HepG2 (cell line): ENCODE results near the gene ALPK3. TPM values are rescaled to one million over a fixed set of nuclear protein-coding genes. Genes with fewer than 3 reads are reported as not detected.
A peak's percentile ranks its signal among the peaks of the same experiment; 100 is the strongest.

ENCODE experiments used
- BRCA1 ChIP-seq: sonication (generic); formaldehyde crosslinking; IDR thresholded peaks from 2 replicates; pipeline ENCODE4 v1.4.0; 2020; ENCODE audit warnings: missing genetic modification reagents
- DNMT1 ChIP-seq: sonication (generic); formaldehyde crosslinking; IDR thresholded peaks from 2 replicates; pipeline ENCODE4 v1.5.1; 2020; ENCODE audit warnings: mild to moderate bottlenecking, missing genetic modification reagents
- DRAP1 ChIP-seq: IDR thresholded peaks from 2 replicates; pipeline ENCODE4 v1.6.1; 2016; ENCODE audit warnings: missing genetic modification reagents, missing compliant biosample characterization
- ETV5 ChIP-seq: IDR thresholded peaks from 2 replicates; pipeline ENCODE4 v1.6.1; 2018; ENCODE audit warnings: missing biosample characterization, missing genetic modification reagents, inconsistent platforms, borderline replicate concordance
- FOXJ3 ChIP-seq: sonication (generic); formaldehyde crosslinking; IDR thresholded peaks from 2 replicates; pipeline ENCODE4 v1.4.0; 2020; ENCODE audit warnings: missing genetic modification reagents, mild to moderate bottlenecking, borderline replicate concordance
- GPN1 ChIP-seq: sonication (generic); formaldehyde crosslinking; IDR thresholded peaks from 2 replicates; pipeline ENCODE4 v1.5.1; 2020; ENCODE audit warnings: missing genetic modification reagents, borderline replicate concordance
- HMG20A ChIP-seq: IDR thresholded peaks from 2 replicates; pipeline ENCODE4 v1.6.1; 2016; ENCODE audit warnings: borderline replicate concordance
- HNF1B ChIP-seq: sonication (generic); formaldehyde crosslinking; IDR thresholded peaks from 2 replicates; pipeline ENCODE4 v1.5.1; 2020; ENCODE audit warnings: mild to moderate bottlenecking, moderate library complexity, missing genetic modification reagents
- HNRNPL ChIP-seq: fragments of 200-400 bp; formaldehyde crosslinking; IDR thresholded peaks from 2 replicates; pipeline ENCODE4 v1.6.1; 2017; ENCODE audit warnings: mild to moderate bottlenecking, low read depth, low read length
- MAFF ChIP-seq: IDR thresholded peaks from 2 replicates; pipeline ENCODE4 v1.6.1; 2011; ENCODE audit warnings: low read depth, low read length, improper control_type of control experiment
- NCOA2 ChIP-seq: sonication (generic); formaldehyde crosslinking; IDR thresholded peaks from 2 replicates; pipeline ENCODE4 v1.8.0; 2022; ENCODE audit warnings: inconsistent platforms
- NONO ChIP-seq, 2 experiments: fragments of 450-650 bp in 1 of 2; sonication (generic) in 1 of 2; formaldehyde crosslinking in 1 of 2; IDR thresholded peaks in 1 of 2; conservative IDR thresholded peaks in 1 of 2; 2 replicates each; pipeline versions ENCODE4 v1.6.1 to v1.8.0; 2017 to 2022; ENCODE audit warnings: mild to moderate bottlenecking in 1 of 2, missing genetic modification reagents in 1 of 2, moderate library complexity in 1 of 2
- RFX1 ChIP-seq: fragments of 450-650 bp; IDR thresholded peaks from 2 replicates; pipeline ENCODE4 v1.6.1; 2017
- SAFB2 ChIP-seq: sonication (generic); formaldehyde crosslinking; IDR thresholded peaks from 2 replicates; pipeline ENCODE4 v1.5.1; 2020; ENCODE audit warnings: missing genetic modification reagents, low read depth, mild to moderate bottlenecking, borderline replicate concordance
- SIX1 ChIP-seq: sonication (generic); formaldehyde crosslinking; IDR thresholded peaks from 2 replicates; pipeline ENCODE4 v1.4.0; 2020; ENCODE audit warnings: missing genetic modification reagents, borderline replicate concordance
- SMAD1 ChIP-seq: sonication (generic); formaldehyde crosslinking; IDR thresholded peaks from 2 replicates; pipeline ENCODE4 v1.4.0; 2020; ENCODE audit warnings: missing genetic modification reagents, low read depth, mild to moderate bottlenecking, borderline replicate concordance
- SP2 ChIP-seq: sonication (generic); formaldehyde crosslinking; IDR thresholded peaks from 2 replicates; pipeline ENCODE4 v1.5.1; 2020; ENCODE audit warnings: mild to moderate bottlenecking, missing genetic modification reagents
- ZC3H4 ChIP-seq: sonication (generic); formaldehyde crosslinking; IDR thresholded peaks from 2 replicates; pipeline ENCODE4 v1.4.0; 2020; ENCODE audit warnings: missing genetic modification reagents, borderline replicate concordance
- ZFX ChIP-seq: sonication (generic); formaldehyde crosslinking; IDR thresholded peaks from 2 replicates; pipeline ENCODE4 v1.4.0; 2020; ENCODE audit warnings: mild to moderate bottlenecking, low read depth, missing genetic modification reagents, moderate library complexity
- ZNF263 ChIP-seq: sonication (generic); formaldehyde crosslinking; IDR thresholded peaks from 2 replicates; pipeline ENCODE4 v1.4.0; 2020; ENCODE audit warnings: missing genetic modification reagents
- polyA plus RNA-seq, 8 experiments: library from polyadenylated mRNA; depleted of rRNA in 3 of 8; stranded (reverse) in 7 of 8; unstranded in 1 of 8; fragments of >200 nt; fragmentation: Illumina TruSeq in 4 of 8; extraction: Trizol in 4 of 8; gene quantifications; 2 replicates each; pipeline versions ENCODE4 v1.2.1 to v1.2.3, GENCODE V29; 2011 to 2016; ENCODE audit warnings: low read depth in 4 of 8, missing spikeins in 1 of 8, mixed read lengths in 1 of 8; ENCODE audit not compliant: insufficient read depth in 1 of 8
- total RNA-seq, 5 experiments: library from RNA; depleted of rRNA; stranded (reverse); fragments of >200 nt; fragmentation: Illumina TruSeq; extraction: Trizol; gene quantifications; 2 replicates each; pipeline ENCODE4 v1.2.3, GENCODE V29; 2016; ENCODE audit warnings: low read depth in 1 of 5
- TF ChIP-seq, protein P1 (sequence below): sonication (generic); formaldehyde crosslinking; IDR thresholded peaks from 2 replicates; pipeline ENCODE4 v1.4.0; 2020; ENCODE audit warnings: missing genetic modification reagents
- TF ChIP-seq, protein P2 (sequence below): sonication (generic); formaldehyde crosslinking; IDR thresholded peaks from 2 replicates; pipeline ENCODE4 v1.4.0; 2020; ENCODE audit warnings: missing genetic modification reagents

Gene ALPK3
- total and polyA plus RNA-seq, 2 of the 13 experiments (the other 11 are each of a cell fraction or from before 2014, with no cell fraction given): 0.04 to 0.42 TPM

GRCh38 chr15:84908564-84908963 lies 91.4 kb downstream of the ALPK3 start (continued):
- TF ChIP-seq DRAP1: no peak
- no peak for TF ChIP-seq BRCA1
- peak; percentile 43; the same call in 1 of the 2 replicates for TF ChIP-seq SMAD1 (CRISPR knock-in tag)
- TF ChIP-seq NONO (IDR thresholded peaks at IDR 0.05): no peak
- no peak for TF ChIP-seq NONO (CRISPR knock-in tag; conservative IDR thresholded peaks at IDR 0.05)
- TF ChIP-seq ZNF263 (CRISPR knock-in tag): peak; percentile 93
- peak; percentile 50; the same call in 1 of the 2 replicates for TF ChIP-seq ZFX (CRISPR knock-in tag)
- TF ChIP-seq MAFF: no peak
- no peak for TF ChIP-seq ZC3H4 (CRISPR knock-in tag)
- TF ChIP-seq ETV5 (CRISPR knock-in tag): peak; percentile 41; the same call in 1 of the 2 replicates
- TF ChIP-seq NCOA2 (CRISPR knock-in tag): no peak
- no peak for TF ChIP-seq SAFB2 (CRISPR knock-in tag)
- TF ChIP-seq, protein P1, sequence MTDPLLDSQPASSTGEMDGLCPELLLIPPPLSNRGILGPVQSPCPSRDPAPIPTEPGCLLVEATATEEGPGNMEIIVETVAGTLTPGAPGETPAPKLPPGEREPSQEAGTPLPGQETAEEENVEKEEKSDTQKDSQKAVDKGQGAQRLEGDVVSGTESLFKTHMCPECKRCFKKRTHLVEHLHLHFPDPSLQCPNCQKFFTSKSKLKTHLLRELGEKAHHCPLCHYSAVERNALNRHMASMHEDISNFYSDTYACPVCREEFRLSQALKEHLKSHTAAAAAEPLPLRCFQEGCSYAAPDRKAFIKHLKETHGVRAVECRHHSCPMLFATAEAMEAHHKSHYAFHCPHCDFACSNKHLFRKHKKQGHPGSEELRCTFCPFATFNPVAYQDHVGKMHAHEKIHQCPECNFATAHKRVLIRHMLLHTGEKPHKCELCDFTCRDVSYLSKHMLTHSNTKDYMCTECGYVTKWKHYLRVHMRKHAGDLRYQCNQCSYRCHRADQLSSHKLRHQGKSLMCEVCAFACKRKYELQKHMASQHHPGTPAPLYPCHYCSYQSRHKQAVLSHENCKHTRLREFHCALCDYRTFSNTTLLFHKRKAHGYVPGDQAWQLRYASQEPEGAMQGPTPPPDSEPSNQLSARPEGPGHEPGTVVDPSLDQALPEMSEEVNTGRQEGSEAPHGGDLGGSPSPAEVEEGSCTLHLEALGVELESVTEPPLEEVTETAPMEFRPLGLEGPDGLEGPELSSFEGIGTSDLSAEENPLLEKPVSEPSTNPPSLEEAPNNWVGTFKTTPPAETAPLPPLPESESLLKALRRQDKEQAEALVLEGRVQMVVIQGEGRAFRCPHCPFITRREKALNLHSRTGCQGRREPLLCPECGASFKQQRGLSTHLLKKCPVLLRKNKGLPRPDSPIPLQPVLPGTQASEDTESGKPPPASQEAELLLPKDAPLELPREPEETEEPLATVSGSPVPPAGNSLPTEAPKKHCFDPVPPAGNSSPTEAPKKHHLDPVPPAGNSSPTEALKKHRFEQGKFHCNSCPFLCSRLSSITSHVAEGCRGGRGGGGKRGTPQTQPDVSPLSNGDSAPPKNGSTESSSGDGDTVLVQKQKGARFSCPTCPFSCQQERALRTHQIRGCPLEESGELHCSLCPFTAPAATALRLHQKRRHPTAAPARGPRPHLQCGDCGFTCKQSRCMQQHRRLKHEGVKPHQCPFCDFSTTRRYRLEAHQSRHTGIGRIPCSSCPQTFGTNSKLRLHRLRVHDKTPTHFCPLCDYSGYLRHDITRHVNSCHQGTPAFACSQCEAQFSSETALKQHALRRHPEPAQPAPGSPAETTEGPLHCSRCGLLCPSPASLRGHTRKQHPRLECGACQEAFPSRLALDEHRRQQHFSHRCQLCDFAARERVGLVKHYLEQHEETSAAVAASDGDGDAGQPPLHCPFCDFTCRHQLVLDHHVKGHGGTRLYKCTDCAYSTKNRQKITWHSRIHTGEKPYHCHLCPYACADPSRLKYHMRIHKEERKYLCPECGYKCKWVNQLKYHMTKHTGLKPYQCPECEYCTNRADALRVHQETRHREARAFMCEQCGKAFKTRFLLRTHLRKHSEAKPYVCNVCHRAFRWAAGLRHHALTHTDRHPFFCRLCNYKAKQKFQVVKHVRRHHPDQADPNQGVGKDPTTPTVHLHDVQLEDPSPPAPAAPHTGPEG (CRISPR knock-in tag): no peak
- TF ChIP-seq FOXJ3 (CRISPR knock-in tag): no peak
- TF ChIP-seq HNF1B: peak; percentile 64
- TF ChIP-seq, protein P2, sequence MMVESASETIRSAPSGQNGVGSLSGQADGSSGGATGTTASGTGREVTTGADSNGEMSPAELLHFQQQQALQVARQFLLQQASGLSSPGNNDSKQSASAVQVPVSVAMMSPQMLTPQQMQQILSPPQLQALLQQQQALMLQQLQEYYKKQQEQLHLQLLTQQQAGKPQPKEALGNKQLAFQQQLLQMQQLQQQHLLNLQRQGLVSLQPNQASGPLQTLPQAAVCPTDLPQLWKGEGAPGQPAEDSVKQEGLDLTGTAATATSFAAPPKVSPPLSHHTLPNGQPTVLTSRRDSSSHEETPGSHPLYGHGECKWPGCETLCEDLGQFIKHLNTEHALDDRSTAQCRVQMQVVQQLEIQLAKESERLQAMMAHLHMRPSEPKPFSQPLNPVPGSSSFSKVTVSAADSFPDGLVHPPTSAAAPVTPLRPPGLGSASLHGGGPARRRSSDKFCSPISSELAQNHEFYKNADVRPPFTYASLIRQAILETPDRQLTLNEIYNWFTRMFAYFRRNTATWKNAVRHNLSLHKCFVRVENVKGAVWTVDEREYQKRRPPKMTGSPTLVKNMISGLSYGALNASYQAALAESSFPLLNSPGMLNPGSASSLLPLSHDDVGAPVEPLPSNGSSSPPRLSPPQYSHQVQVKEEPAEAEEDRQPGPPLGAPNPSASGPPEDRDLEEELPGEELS: peak; percentile 51; the same call in 1 of the 2 replicates
- TF ChIP-seq HMG20A (CRISPR knock-in tag): no peak
- TF ChIP-seq HNRNPL: no peak
- TF ChIP-seq GPN1: no peak
- TF ChIP-seq SP2: no peak
- TF ChIP-seq SIX1 (CRISPR knock-in tag): no peak
- no peak for TF ChIP-seq RFX1
- TF ChIP-seq DNMT1 (CRISPR knock-in tag): no peak
